Parathyroid adenoma (tissue), 2 donors: ENCODE results near the gene EEF2KMT.
"Not testable (repeated sequence)": the region's sequence is repeated elsewhere in the genome, so short reads cannot be mapped to it uniquely, and the experiment has no call there.

ENCODE experiments used
- H2AFZ ChIP-seq: fragments of 300-600 bp; sonication (generic); one replicate; pipeline ENCODE4 v1.7.0; 2017; ENCODE audit warnings: antibody characterized with exemption, mild to moderate bottlenecking
- H3K27ac ChIP-seq: fragments of 300-600 bp; sonication (generic); one replicate; pipeline ENCODE4 v1.7.0; 2017
- H3K27me3 ChIP-seq: fragments of 300-600 bp; sonication (generic); one replicate; pipeline ENCODE4 v1.7.0; 2017; ENCODE audit warnings: low read length; ENCODE audit not compliant: control insufficient read depth, insufficient read depth
- H3K36me3 ChIP-seq: fragments of 300-600 bp; sonication (generic); one replicate; pipeline ENCODE4 v1.7.0; 2017; ENCODE audit warnings: low read length; ENCODE audit not compliant: control insufficient read depth, insufficient read depth
- H3K4me1 ChIP-seq: fragments of 300-600 bp; sonication (generic); one replicate; pipeline ENCODE4 v1.7.0; 2017; ENCODE audit warnings: control low read depth
- H3K4me2 ChIP-seq: fragments of 300-600 bp; sonication (generic); one replicate; pipeline ENCODE4 v1.7.0; 2017; ENCODE audit warnings: low read length
- H3K4me3 ChIP-seq: fragments of 300-600 bp; sonication (generic); one replicate; pipeline ENCODE4 v1.7.0; 2017; ENCODE audit warnings: low read depth, low read length
- H3K79me2 ChIP-seq: fragments of 300-600 bp; sonication (generic); one replicate; pipeline ENCODE4 v1.7.0; 2017; ENCODE audit warnings: control low read depth
- H3K9ac ChIP-seq: fragments of 300-600 bp; sonication (generic); one replicate; pipeline ENCODE4 v1.7.0; 2017; ENCODE audit warnings: mild to moderate bottlenecking
- H3K9me3 ChIP-seq: fragments of 300-600 bp; sonication (generic); one replicate; pipeline ENCODE4 v1.7.0; 2017; ENCODE audit warnings: low read length; ENCODE audit not compliant: control insufficient read depth
- CTCF ChIP-seq: fragments of 300-600 bp; sonication (generic); IDR thresholded peaks from one replicate; pipeline ENCODE4 v1.7.0; 2017; ENCODE audit warnings: antibody characterized with exemption, mild to moderate bottlenecking
- donor health status: primary hyperparathyroidism.

The EEF2KMT gene

DNA sequence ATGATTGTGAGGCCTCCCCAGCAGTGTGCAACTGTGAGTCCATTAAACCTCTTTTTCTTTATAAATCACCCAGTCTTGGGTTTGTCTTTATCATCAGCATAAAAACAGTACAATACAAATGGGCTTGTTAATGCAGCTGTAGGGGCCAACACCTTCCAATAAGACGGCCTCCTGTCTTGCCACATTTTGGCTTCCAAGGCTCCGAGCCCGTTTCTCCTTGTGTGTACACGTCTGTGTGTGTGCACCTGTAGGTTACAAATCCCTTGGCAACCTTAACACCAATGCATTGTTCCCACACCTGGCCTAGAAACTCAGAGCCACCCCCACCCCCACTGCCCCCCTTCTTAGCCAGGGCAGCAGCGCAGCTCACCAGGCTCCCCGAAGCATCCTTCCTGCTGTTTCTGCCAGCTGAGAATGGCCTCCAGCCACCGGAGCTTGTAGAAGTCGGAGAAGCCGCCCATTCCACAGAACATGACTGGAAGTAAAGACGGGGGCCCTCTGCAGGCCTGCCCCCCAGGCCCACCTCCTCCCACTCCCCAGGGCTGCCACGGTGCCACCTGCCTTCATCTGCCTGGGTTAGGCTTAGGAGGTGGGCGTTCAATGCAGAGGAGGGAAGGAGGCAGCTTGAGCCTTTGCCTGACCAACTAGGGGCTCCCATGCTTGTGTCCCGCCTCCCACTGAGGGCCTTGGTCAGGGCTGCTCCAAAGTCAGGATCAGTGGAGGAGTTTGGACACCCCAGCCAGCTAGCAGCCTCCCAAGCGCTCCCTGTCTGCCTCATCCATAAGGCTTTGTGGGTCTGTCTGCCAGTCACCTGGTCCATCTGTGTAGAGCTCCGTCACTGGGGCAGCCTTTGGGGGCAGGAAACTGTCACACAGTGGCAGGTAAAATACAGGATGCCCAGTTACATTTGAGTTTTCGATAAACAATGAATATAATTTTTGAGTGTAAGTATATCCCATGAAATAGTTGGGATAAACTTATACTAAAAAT lies 42.4 kb downstream of the EEF2KMT start:
- Histone ChIP-seq H3K4me3 (no peak overlapping the region), H3K4me2 (no peak overlapping the region), H3K4me1 (no peaks in the 10 kb centered on the region), H2AFZ (no peak overlapping the region), H3K27ac (no peak overlapping the region), H3K79me2 (no peaks in the 10 kb centered on the region), H3K9ac (no peak overlapping the region), H3K9me3 (no peaks in the 10 kb centered on the region), H3K36me3 (no peaks in the 10 kb centered on the region), H3K27me3 (no peaks in the 10 kb centered on the region)
- TF ChIP-seq CTCF = no peak

DNA sequence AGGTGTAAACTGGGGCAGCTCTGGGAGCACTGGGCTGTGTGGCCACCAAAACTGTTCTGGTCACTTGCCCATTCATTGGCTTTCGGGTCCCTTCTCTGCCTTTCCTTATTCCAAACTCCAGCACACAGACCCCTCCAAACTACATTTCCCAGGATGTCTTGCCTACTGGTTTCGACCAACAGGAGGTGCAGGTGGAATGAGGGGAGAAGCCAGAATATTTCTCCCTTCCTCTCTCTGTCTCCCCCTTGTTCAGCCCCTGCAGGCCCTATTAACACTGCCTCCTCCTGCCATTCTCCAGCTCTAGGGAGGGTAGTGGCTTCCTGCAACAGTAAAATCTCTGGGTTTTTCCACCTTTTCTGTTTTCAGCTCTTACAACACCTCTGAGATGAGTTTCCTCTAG lies 50.7 kb downstream of the EEF2KMT start:
- Histone ChIP-seq H3K36me3 (no peaks in the 10 kb centered on the region), H3K9ac (no peak overlapping the region), H2AFZ (no peak overlapping the region), H3K4me1 (no peaks in the 10 kb centered on the region), H3K4me3 (no peak overlapping the region), H3K9me3 (no peaks in the 10 kb centered on the region), H3K4me2 (no peak overlapping the region), H3K79me2 (peaks cover 6% of the 10 kb centered on the region), H3K27me3 (no peaks in the 10 kb centered on the region), H3K27ac (no peak overlapping the region)
- no peak for TF ChIP-seq CTCF

DNA sequence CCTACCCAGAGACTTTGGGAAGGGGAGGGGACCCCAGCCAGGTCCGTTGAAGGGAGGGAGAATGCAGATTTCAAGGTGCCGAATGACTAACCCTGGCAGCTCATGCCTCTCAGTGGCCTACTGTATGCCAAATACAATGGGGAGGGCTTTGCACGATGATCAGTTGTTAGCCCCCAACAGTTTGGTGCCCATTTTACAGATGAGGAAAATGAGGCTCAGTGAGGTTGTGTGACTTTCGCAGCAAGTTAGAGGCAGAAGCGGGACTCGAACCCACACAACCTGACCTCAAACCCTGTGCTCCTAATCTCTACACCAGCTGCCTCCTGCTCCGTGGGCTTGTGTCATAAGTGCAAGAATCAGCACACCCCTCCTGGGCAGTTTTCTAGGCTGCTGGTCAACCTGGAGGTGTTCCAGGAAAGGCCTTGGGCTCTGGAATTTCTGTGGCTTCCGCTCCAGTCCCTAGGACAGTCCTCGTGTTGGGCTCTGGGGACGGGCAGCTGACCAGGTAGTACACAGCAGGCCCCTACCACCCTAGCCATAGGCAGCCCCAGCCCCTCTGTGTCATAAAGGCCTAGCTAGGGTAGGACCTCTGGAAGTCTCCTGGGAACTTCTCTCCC lies 52.0 kb downstream of the EEF2KMT start:
- Histone ChIP-seq H3K9ac (no peak overlapping the region), H3K36me3 (no peaks in the 10 kb centered on the region)

DNA sequence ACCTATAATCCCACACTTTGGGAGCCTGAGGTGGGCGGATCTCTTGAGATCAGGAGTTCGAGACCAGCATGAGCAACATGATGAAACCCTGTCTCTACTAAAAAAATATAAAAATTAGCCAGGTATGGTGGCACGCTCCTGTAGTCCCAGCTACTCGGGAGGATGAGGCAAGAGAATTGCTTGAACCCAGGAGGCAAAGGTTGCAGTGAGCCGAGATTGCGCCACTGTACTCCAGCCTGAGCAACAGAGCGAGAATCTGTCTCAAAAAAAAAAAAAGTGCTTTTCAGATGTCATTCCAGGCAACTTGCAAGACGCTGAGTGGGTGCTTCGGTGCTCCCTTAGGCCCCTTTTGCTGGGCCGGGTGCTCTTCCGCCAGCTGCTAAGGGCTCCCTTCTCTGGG lies 53.0 kb downstream of the EEF2KMT start:
- H3K9me3 ChIP-seq, H3K9ac ChIP-seq, H3K27me3 ChIP-seq, H3K4me2 ChIP-seq, H2AFZ ChIP-seq, H3K27ac ChIP-seq, H3K4me1 ChIP-seq, H3K79me2 ChIP-seq, H3K4me3 ChIP-seq, H3K36me3 ChIP-seq: not testable (repeated sequence)

More for the DNA sequence above, 52.0 kb downstream of the EEF2KMT start:
- Histone ChIP-seq H3K9me3 (no peaks in the 10 kb centered on the region), H3K4me1 (no peaks in the 10 kb centered on the region), H2AFZ (no peak overlapping the region), H3K27me3 (no peaks in the 10 kb centered on the region), H3K27ac (no peak overlapping the region), H3K4me3 (no peak overlapping the region), H3K79me2 (peaks cover 6% of the 10 kb centered on the region), H3K4me2 (no peak overlapping the region)
- TF ChIP-seq CTCF = no peak

DNA sequence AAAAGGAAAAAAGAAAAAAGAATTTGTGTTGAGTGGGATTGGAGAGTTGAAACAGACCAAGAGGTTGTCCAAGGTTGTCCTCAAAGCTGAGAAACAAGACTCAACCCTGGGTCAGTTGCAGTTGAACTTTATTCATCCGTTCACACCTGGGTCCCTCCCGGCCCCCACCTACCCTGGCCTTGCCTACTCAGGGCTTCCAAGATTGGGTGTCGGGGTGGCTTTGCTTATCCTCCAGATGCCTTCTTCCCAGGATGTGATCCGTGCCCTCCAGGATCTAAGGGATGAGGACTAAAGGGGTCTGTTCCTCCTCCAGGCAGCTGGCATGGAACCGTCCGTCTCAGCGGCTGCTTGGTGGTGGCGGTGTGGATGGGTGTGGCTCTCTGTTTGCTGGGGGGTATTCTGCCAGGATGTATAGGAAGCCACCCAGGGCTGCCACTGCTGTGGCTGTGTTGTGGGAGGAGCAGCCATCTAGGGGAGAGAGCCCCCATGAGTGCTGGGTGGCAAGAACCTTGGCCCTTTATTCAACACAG lies 53.5 kb downstream of the EEF2KMT start:
- H3K4me1 ChIP-seq = no peaks in the 10 kb centered on the region
- H3K79me2 ChIP-seq = peaks cover 6% of the 10 kb centered on the region
- no peak overlapping the region for H2AFZ ChIP-seq
- H3K9me3 ChIP-seq = no peaks in the 10 kb centered on the region
- TF ChIP-seq CTCF = no peak
- no peaks in the 10 kb centered on the region for H3K27me3 ChIP-seq
- H3K36me3 ChIP-seq = no peaks in the 10 kb centered on the region
- H3K4me2 ChIP-seq = no peak overlapping the region
- no peak overlapping the region for H3K27ac ChIP-seq
- H3K4me3 ChIP-seq = no peak overlapping the region
- H3K9ac ChIP-seq = no peak overlapping the region
